Cardiac muscle cell (in vitro differentiated cells and primary cell): ENCODE results near the gene USP43. TPM values are rescaled to one million over a fixed set of nuclear protein-coding genes. Genes with fewer than 3 reads are reported as not detected.
A peak's percentile ranks its signal among the peaks of the same experiment; 100 is the strongest.

Source experiments
- DNase-seq, 2 donors: peaks; one replicate each; pipeline versions ENCODE4 v3.0.0 to v3.0.0-alpha.2; 2010 to 2017; ENCODE audit warnings: low read depth in 1 of 2, low spot score in 1 of 2
- H3K27ac ChIP-seq: fragments of 200-600 bp; sonication (generic); 2 replicates; pipeline ENCODE4 v1.5.1; 2016
- H3K27me3 ChIP-seq: fragments of 200-600 bp; sonication (generic); 2 replicates; pipeline ENCODE4 v1.6.0; 2016; ENCODE audit warnings: control low read depth
- H3K36me3 ChIP-seq: fragments of 200-600 bp; sonication (generic); 2 replicates; pipeline ENCODE4 v1.5.1; 2016; ENCODE audit warnings: control low read depth
- H3K4me1 ChIP-seq: fragments of 200-600 bp; sonication (generic); 2 replicates; pipeline ENCODE4 v1.8.1; 2017; ENCODE audit warnings: low read depth, mild to moderate bottlenecking, mixed run types
- H3K4me3 ChIP-seq: fragments of 200-600 bp; sonication (generic); 2 replicates; pipeline ENCODE4 v1.5.1; 2016; ENCODE audit warnings: mild to moderate bottlenecking
- H3K9me3 ChIP-seq: fragments of 200-600 bp; sonication (generic); 2 replicates; pipeline ENCODE4 v1.5.1; 2017; ENCODE audit warnings: low read depth, mild to moderate bottlenecking, control low read depth
- polyA plus RNA-seq: library from polyadenylated mRNA; unstranded; fragments of >200 nt; fragmentation: Nextera tagmentation; extraction: Ambion mirVana; gene quantifications from 2 replicates; pipeline ENCODE4 v1.2.1, GENCODE V29; 2016
- total RNA-seq: library from RNA; depleted of rRNA; stranded (reverse); fragments of >200 nt; gene quantifications from 2 replicates; pipeline ENCODE4 v1.2.3, GENCODE V29; 2016
- TF ChIP-seq, protein P1 (sequence below): IDR thresholded peaks from 2 replicates; pipeline ENCODE4 v1.5.1; 2012; ENCODE audit warnings: low read depth, mild to moderate bottlenecking, low read length

The USP43 gene
- total and polyA plus RNA-seq, 2 experiments from 2014 or later, result 1.7 to 2.8 TPM

DNA sequence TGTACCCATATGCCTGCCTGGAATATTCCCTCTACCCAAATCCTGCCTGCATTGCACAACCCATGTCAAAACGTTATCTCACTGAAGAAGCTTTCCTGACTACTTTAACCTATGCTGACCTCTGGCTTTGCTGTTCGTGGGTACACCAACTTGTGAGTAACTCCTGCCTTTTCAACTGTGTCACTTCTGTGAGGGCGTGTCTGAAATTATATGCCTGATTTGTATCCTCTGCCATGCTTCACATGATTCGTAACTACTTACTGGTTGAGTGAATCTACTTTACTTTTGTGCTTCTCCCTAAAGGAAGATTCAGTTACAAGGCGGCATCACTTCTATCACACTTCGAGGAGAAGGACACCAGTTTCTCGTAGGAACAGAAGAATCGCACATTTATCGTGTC lies 33.3 kb upstream of the USP43 start:
- Histone ChIP-seq H3K9me3 (no peaks in the 10 kb centered on the region), H3K4me1 (no peaks in the 10 kb centered on the region)
- TF ChIP-seq, protein P1, sequence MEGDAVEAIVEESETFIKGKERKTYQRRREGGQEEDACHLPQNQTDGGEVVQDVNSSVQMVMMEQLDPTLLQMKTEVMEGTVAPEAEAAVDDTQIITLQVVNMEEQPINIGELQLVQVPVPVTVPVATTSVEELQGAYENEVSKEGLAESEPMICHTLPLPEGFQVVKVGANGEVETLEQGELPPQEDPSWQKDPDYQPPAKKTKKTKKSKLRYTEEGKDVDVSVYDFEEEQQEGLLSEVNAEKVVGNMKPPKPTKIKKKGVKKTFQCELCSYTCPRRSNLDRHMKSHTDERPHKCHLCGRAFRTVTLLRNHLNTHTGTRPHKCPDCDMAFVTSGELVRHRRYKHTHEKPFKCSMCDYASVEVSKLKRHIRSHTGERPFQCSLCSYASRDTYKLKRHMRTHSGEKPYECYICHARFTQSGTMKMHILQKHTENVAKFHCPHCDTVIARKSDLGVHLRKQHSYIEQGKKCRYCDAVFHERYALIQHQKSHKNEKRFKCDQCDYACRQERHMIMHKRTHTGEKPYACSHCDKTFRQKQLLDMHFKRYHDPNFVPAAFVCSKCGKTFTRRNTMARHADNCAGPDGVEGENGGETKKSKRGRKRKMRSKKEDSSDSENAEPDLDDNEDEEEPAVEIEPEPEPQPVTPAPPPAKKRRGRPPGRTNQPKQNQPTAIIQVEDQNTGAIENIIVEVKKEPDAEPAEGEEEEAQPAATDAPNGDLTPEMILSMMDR, result no peak

DNA sequence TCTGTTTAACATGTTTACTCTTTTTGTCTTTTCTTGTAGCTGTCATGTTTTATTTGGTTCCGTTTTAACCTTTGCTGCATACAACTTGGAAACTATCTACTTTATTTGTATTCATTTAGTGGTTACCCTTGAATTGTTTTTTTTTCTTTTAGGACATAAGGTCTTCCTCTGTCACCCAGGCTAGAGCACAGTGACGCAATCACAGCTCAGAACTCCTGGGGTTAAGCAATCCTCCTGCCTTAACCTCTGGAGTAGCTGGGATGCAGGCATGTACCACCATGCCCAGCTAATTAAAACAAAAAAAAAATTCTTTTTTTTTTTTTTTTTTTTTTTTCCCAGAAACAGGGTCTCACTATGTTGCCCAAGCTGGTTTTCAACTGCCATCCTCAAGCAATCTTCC lies 29.8 kb upstream of the USP43 start:
- Histone ChIP-seq H3K4me1 (no peaks in the 10 kb centered on the region), H3K27me3 (no peaks in the 10 kb centered on the region), H3K36me3 (no peaks in the 10 kb centered on the region), H3K4me3 (no peak overlapping the region), H3K27ac (no peak overlapping the region), H3K9me3 (no peaks in the 10 kb centered on the region)
- TF ChIP-seq, protein P1, result no peak
- DNase-seq, result peak in 1 of 2 donors; percentile 13

More for the DNA sequence above, 33.3 kb upstream of the USP43 start:
- Histone ChIP-seq H3K27ac (no peak overlapping the region), H3K36me3 (no peaks in the 10 kb centered on the region), H3K4me3 (no peak overlapping the region), H3K27me3 (no peaks in the 10 kb centered on the region)
- no peak for DNase-seq

DNA sequence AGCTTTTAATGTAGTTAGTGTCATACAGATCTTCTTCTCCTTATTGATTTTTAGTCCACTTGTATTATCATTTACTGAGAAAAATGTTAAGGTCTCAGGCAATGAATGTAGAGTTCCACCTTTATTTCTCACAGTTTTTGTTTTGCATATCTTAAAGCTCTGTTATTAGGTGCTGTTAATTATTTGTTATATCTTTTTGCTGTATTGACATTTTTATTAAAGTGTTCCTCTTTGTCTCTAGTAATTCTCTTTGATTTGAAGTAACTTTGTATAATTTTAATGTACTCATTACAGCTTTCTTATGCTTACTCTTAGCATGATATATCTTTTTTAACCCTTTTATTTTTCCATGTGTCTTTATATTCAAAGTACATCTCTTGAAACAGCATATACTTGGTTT lies 22.4 kb upstream of the USP43 start:
- H3K4me3 ChIP-seq, result no peak overlapping the region
- no peaks in the 10 kb centered on the region for H3K36me3 ChIP-seq
- H3K27me3 ChIP-seq, result no peaks in the 10 kb centered on the region
- DNase-seq, result no peak
- TF ChIP-seq, protein P1, result no peak
- H3K27ac ChIP-seq, result no peak overlapping the region
- H3K4me1 ChIP-seq, result no peaks in the 10 kb centered on the region
- H3K9me3 ChIP-seq, result no peaks in the 10 kb centered on the region

DNA sequence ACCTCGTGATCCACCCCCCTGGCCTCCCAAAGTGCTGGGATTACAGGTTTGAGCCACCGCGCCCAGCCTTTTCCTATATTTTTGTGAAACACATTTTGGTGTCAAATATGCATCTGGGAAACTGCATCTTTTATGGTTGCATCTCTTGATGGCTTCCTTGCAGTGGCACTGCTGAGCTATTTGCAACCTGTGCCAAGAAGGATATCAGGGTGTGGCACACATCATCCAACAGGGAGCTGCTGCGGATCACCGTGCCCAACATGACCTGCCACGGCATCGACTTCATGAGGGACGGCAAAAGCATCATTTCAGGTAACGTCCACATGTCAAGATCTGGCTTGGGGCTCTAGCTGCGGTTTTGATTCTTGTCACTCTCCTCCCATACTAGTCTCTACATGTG lies 16.8 kb upstream of the USP43 start:
- H3K27ac ChIP-seq, result no peak overlapping the region

GRCh38 chr17:9632741-9633140 lies 12.6 kb upstream of the USP43 start:
- no peaks in the 10 kb centered on the region for H3K9me3 ChIP-seq
- no peaks in the 10 kb centered on the region for H3K4me1 ChIP-seq
- no peak for DNase-seq
- no peaks in the 10 kb centered on the region for H3K36me3 ChIP-seq
- TF ChIP-seq, protein P1, result no peak
- H3K27me3 ChIP-seq, result no peaks in the 10 kb centered on the region
- H3K27ac ChIP-seq, result no peak overlapping the region
- no peak overlapping the region for H3K4me3 ChIP-seq

More for the DNA sequence above, 16.8 kb upstream of the USP43 start:
- H3K36me3 ChIP-seq, result no peaks in the 10 kb centered on the region
- no peak for DNase-seq
- TF ChIP-seq, protein P1, result no peak
- H3K4me3 ChIP-seq, result no peak overlapping the region
- no peaks in the 10 kb centered on the region for H3K4me1 ChIP-seq
- H3K27me3 ChIP-seq, result no peaks in the 10 kb centered on the region
- no peaks in the 10 kb centered on the region for H3K9me3 ChIP-seq

GRCh38 chr17:9635340-9635739 lies 10.0 kb upstream of the USP43 start:
- Histone ChIP-seq H3K4me3 (no peak overlapping the region), H3K27me3 (no peaks in the 10 kb centered on the region), H3K36me3 (no peaks in the 10 kb centered on the region), H3K9me3 (no peaks in the 10 kb centered on the region), H3K4me1 (no peaks in the 10 kb centered on the region), H3K27ac (no peak overlapping the region)
- TF ChIP-seq, protein P1, result no peak
- no peak for DNase-seq
